Measurements from ENCODE around the gene WDR53.
"Not testable (repeated sequence)": the region's sequence is repeated elsewhere in the genome, so short reads cannot be mapped to it uniquely, and the experiment has no call there.

Gene WDR53

GRCh38 chr3:196514913-196515621, 53.3 kb downstream of the WDR53 start, which contains the start of gene SMCO1:
SMCO1 (minus strand) TSS chr3:196515346; CDS start chr3:196515209, 137 bp downstream.
- no peak for DNase-seq

GRCh38 chr3:196514350-196514716, 54.0 kb downstream of the WDR53 start:
- no peak for DNase-seq

- no peak for DNase-seq
Measured at GRCh38 chr3:196513697-196514349, 54.5 kb downstream of the WDR53 start.

- not testable (repeated sequence) for DNase-seq
Measured at GRCh38 chr3:196511646-196512425, 56.5 kb downstream of the WDR53 start.

- DNase-seq: not testable (repeated sequence)
Measured at GRCh38 chr3:196511108-196511507, 57.2 kb downstream of the WDR53 start.

- DNase-seq: no peak
Measured at GRCh38 chr3:196506687-196507086, 61.7 kb downstream of the WDR53 start.

- no peak for DNase-seq
Measured at GRCh38 chr3:196504556-196504955, 63.8 kb downstream of the WDR53 start.

Measured in bone marrow (tissue), 2 donors.